Measurements from ENCODE around the gene GGCT.

DNA sequence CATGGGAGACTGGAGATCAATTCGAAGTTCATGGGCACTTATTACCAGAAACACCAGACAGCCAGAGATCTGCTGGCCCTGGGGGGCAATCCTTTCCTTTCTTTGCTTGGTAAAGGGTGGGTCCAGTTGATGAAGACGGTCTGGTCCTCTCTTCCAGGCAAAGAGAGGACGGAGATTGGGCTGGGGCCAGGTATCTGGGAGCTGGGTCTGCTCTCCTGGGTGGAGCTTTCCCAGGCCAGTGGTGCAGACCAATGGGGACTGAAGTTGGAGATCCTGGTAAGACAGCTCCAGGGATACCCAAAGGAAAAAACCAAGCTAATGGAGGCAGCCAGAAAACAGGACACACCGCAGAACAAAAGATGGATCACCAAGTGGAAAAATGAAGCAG, 44.4 kb downstream of the GGCT start:
- TF ChIP-seq, protein P1, sequence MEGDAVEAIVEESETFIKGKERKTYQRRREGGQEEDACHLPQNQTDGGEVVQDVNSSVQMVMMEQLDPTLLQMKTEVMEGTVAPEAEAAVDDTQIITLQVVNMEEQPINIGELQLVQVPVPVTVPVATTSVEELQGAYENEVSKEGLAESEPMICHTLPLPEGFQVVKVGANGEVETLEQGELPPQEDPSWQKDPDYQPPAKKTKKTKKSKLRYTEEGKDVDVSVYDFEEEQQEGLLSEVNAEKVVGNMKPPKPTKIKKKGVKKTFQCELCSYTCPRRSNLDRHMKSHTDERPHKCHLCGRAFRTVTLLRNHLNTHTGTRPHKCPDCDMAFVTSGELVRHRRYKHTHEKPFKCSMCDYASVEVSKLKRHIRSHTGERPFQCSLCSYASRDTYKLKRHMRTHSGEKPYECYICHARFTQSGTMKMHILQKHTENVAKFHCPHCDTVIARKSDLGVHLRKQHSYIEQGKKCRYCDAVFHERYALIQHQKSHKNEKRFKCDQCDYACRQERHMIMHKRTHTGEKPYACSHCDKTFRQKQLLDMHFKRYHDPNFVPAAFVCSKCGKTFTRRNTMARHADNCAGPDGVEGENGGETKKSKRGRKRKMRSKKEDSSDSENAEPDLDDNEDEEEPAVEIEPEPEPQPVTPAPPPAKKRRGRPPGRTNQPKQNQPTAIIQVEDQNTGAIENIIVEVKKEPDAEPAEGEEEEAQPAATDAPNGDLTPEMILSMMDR (IDR thresholded peaks at IDR 0.05), result no peak
- TF ChIP-seq EZH2 (IDR thresholded peaks at IDR 0.05), result no peak

Data from neural progenitor cell (in vitro differentiated cells).